Measurements from ENCODE around the gene ERLEC1. TPM values are rescaled to one million over a fixed set of nuclear protein-coding genes. Genes with fewer than 3 reads are reported as not detected.

Gene ERLEC1
- total and polyA plus RNA-seq, 2 of the 4 experiments (the other 2 are of a cell fraction) = 40.3 to 53.4 TPM

DNA sequence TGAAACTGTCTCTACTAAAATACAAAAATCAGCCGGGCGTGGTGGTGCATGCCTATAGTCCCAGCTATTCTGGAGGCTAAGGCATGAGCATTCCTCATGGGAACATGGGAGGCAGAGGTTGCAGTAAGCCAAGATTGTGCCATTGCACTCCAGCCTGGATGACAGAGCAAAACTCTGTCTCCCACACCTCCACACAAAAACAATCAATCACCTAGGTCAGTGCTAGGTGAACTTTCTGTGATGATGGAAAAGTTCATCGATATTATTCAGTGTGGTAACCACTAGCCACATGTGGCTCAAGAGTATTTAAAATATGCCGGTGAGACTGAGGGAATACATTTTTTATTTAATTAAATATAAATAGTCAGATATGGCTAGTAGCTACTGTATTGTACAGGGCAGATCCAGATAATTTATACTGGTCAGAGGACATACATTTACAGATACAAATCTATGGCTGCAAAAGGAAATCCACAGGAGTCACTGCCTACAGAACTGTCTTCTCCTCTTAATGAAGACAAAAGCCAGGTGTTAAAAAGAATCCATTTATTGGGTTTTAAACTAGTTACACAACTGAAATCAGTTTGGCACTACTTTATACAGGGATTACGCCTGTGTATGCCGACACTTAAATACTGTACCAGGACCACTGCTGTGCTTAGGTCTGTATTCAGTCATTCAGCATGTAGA is 76.8 kb downstream of the ERLEC1 start:
- in situ Hi-C loops (cut with MboI; ENCODE audit: low sequenced_read_pairs) = no loop called here
- Histone ChIP-seq H3K14ac (replicated peaks; ENCODE audit: low read depth, low read length) (no peak overlapping the region), H2BK120ac (ENCODE audit: low read depth, low read length) (no peak overlapping the region), H3K4me2 (ENCODE audit: low read depth, low read length) (no peak overlapping the region), H4K20me1 (ENCODE audit: insufficient read depth, low read length) (no peaks in the 10 kb centered on the region), H4K8ac (ENCODE audit: low read depth in 2 of 2, low read length in 2 of 2) (no peak overlapping the region), H3K4ac (ENCODE audit: low read depth, low read length) (no peak overlapping the region), H3K9ac (ENCODE audit: low read depth, low read length) (no peak overlapping the region), H3K36me3 (ENCODE audit: control insufficient read depth, insufficient read depth, low read length) (peaks cover 18% of the 10 kb centered on the region), H4K5ac (ENCODE audit: low read depth, low read length) (no peak overlapping the region), H3K56ac (ENCODE audit: extremely low read depth, insufficient read depth, low read length) (no peak overlapping the region), H2AFZ (replicated peaks; ENCODE audit: low read length, poor library complexity) (no peak overlapping the region), H2AK5ac (ENCODE audit: low read depth, low read length) (no peak overlapping the region), H3K9me3 (ENCODE audit: control insufficient read depth, insufficient read depth, low read length) (no peaks in the 10 kb centered on the region), H3K9me1 (ENCODE audit: insufficient read depth, low read length) (no peaks in the 10 kb centered on the region; the same call in 1 of the 2 replicates), H2BK20ac (ENCODE audit: low read depth, low read length) (no peak overlapping the region), H3K23ac (ENCODE audit: low read depth, low read length) (no peak overlapping the region), H3K27me3 (ENCODE audit: control insufficient read depth, insufficient read depth, low read length) (no peaks in the 10 kb centered on the region), H2BK15ac (ENCODE audit: low read depth, low read length) (no peak overlapping the region), H3K4me1 (ENCODE audit: control insufficient read depth, insufficient read depth, low read length) (no peaks in the 10 kb centered on the region), H4K91ac (ENCODE audit: insufficient read depth, low read depth, low read length) (no peak overlapping the region), H2AK9ac (replicated peaks; ENCODE audit: low read depth, low read length, poor library complexity) (no peak overlapping the region), H3K4me3 (ENCODE audit: insufficient read depth, low read depth, low read length) (no peak overlapping the region), H3K27ac (ENCODE audit: insufficient read depth, low read length) (no peak overlapping the region), H3K18ac (ENCODE audit: low read depth, low read length) (no peak overlapping the region), H2BK5ac (ENCODE audit: low read depth, low read length, poor library complexity, severe bottlenecking) (no peak overlapping the region), H3K79me1 (ENCODE audit: low read depth in 1 of 2, low read length in 2 of 2) (peaks cover 6 to 13% of the 10 kb centered on the region in 2 experiments; a peak in 3 of 4 replicates)
- CTCF ChIA-PET = no interaction called here
- dilution Hi-C loops (cut with HindIII; ENCODE audit: low sequenced_read_pairs, unreplicated experiment) = no loop called here
- no TSS peak for BruUV-seq (replicated peaks)
- no CpG with 5 or more reads among the region's 6 CpGs for WGBS, 2 experiments (ENCODE audit: extremely low coverage in 2 of 2, insufficient read length in 1 of 2)
- no peak for TF ChIP-seq MAFK (IDR thresholded peaks at IDR 0.05; ENCODE audit: low read depth, low read length)
- TF ChIP-seq, protein P1, sequence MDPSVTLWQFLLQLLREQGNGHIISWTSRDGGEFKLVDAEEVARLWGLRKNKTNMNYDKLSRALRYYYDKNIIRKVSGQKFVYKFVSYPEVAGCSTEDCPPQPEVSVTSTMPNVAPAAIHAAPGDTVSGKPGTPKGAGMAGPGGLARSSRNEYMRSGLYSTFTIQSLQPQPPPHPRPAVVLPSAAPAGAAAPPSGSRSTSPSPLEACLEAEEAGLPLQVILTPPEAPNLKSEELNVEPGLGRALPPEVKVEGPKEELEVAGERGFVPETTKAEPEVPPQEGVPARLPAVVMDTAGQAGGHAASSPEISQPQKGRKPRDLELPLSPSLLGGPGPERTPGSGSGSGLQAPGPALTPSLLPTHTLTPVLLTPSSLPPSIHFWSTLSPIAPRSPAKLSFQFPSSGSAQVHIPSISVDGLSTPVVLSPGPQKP (IDR thresholded peaks at IDR 0.05; ENCODE audit: borderline replicate concordance, low read depth, low read length) = no peak
- TF ChIP-seq, protein P2, sequence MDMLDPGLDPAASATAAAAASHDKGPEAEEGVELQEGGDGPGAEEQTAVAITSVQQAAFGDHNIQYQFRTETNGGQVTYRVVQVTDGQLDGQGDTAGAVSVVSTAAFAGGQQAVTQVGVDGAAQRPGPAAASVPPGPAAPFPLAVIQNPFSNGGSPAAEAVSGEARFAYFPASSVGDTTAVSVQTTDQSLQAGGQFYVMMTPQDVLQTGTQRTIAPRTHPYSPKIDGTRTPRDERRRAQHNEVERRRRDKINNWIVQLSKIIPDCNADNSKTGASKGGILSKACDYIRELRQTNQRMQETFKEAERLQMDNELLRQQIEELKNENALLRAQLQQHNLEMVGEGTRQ (IDR thresholded peaks at IDR 0.05; ENCODE audit: low read depth, low read length) = no peak
- no peak for TF ChIP-seq MAZ (IDR thresholded peaks at IDR 0.05; ENCODE audit: borderline replicate concordance, low read depth, low read length)
- no peak for TF ChIP-seq CHD1 (IDR thresholded peaks at IDR 0.05; ENCODE audit: low read depth, low read length)
- no peak for TF ChIP-seq POLR2A (IDR thresholded peaks at IDR 0.05; ENCODE audit: low read depth, low read length)
- no peak for TF ChIP-seq RAD21 (IDR thresholded peaks at IDR 0.05; ENCODE audit: low read length)
- TF ChIP-seq, protein P3, sequence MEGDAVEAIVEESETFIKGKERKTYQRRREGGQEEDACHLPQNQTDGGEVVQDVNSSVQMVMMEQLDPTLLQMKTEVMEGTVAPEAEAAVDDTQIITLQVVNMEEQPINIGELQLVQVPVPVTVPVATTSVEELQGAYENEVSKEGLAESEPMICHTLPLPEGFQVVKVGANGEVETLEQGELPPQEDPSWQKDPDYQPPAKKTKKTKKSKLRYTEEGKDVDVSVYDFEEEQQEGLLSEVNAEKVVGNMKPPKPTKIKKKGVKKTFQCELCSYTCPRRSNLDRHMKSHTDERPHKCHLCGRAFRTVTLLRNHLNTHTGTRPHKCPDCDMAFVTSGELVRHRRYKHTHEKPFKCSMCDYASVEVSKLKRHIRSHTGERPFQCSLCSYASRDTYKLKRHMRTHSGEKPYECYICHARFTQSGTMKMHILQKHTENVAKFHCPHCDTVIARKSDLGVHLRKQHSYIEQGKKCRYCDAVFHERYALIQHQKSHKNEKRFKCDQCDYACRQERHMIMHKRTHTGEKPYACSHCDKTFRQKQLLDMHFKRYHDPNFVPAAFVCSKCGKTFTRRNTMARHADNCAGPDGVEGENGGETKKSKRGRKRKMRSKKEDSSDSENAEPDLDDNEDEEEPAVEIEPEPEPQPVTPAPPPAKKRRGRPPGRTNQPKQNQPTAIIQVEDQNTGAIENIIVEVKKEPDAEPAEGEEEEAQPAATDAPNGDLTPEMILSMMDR (conservative IDR thresholded peaks at IDR 0.05; ENCODE audit: low read depth, low read length) = no peak
- TF ChIP-seq NFE2L2 (IDR thresholded peaks at IDR 0.05; ENCODE audit: low read depth, low read length) = no peak
- TF ChIP-seq FOS (IDR thresholded peaks at IDR 0.05; ENCODE audit: low read depth, low read length) = no peak
- no peak for TF ChIP-seq RFX5 (IDR thresholded peaks at IDR 0.05; ENCODE audit: low read depth, low read length)
- TF ChIP-seq MXI1 (IDR thresholded peaks at IDR 0.05; ENCODE audit: borderline replicate concordance, low read depth, low read length) = no peak
- no peak for TF ChIP-seq RCOR1 (IDR thresholded peaks at IDR 0.05; ENCODE audit: insufficient replicate concordance, low read length)
- no peak for TF ChIP-seq BHLHE40 (IDR thresholded peaks at IDR 0.05; ENCODE audit: low read depth, low read length)
- no peak for TF ChIP-seq SMC3 (IDR thresholded peaks at IDR 0.05; ENCODE audit: low read depth, low read length)
- no peak for TF ChIP-seq CEBPB (IDR thresholded peaks at IDR 0.05; ENCODE audit: low read depth, low read length)
- DNase-seq (no peak), ATAC-seq (ENCODE audit: low read depth) (no peak)
- POLR2A ChIA-PET (ENCODE audit: unreplicated experiment) = no interaction called here
- intact Hi-C loops (cut with micrococcal nuclease) = no loop called here
